ENCODE data around the gene TMCC3.

DNA sequence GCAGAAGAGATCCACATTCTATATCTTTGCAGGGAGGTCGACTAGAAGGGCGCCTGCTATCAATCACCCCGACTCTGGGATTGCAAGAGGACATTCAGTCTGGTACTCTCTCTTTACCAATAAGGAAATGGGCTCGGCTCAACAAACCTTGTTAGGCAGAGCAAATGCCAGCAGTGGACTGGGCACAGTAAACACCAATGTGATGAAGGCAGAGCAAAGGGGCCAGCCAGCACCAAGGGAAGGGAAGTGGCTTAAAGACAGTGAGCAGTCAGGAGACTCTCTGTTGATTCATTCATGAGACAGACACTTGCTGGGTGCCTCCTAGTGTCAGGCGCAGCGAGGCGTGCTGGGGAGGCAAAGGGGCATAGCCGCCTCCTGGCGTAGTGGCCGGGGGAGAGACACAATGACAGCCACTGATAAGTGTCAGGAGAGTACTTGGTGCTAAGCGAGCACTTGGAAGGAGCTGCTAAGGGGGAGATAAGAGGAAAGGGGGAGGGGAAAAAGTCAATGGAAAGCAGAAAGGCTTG, 34.1 kb downstream of the TMCC3 start:
- TF ChIP-seq MIXL1 (CRISPR knock-in tag; IDR thresholded peaks at IDR 0.05) (no peak), GABPA (IDR thresholded peaks at IDR 0.05; ENCODE audit: low read depth, low read length) (no peak), GABPA (CRISPR knock-in tag; IDR thresholded peaks at IDR 0.05; ENCODE audit: low read depth) (no peak), KLF16 (CRISPR knock-in tag; IDR thresholded peaks at IDR 0.05) (no peak), POLR2AphosphoS5 (IDR thresholded peaks at IDR 0.05; ENCODE audit: low read depth, low read length) (no peak), SAFB2 (CRISPR knock-in tag; IDR thresholded peaks at IDR 0.05; ENCODE audit: borderline replicate concordance, low read depth) (no peak)
